IMR-90 (cell line): ENCODE measurements around the gene C10orf90. TPM values are rescaled to one million over a fixed set of nuclear protein-coding genes. Genes with fewer than 3 reads are reported as not detected.

Experiments
- ATAC-seq: fragments of 200-7000 bp; cut with Tn5 transposase; 2 replicates; pipeline ENCODE4 v1.9.1; 2020; ENCODE audit warnings: low read depth, mild to moderate bottlenecking, moderate library complexity
- BruUV-seq: library from RNA; stranded (reverse); fragments of 400-500 nt; replicated peaks from 2 replicates; lab custom pipeline; 2021; lab: Mats Ljungman, UMichigan
- CTCF ChIA-PET: fragments of 300-600 bp; formaldehyde crosslinking; extraction: SDS; loops from one replicate; lab custom pipeline; 2021; ENCODE audit warnings: antibody characterized with exemption; lab: Yijun Ruan, JAX
- POLR2A ChIA-PET: fragments of 300-600 bp; sonication (Branson Sonifier 250); formaldehyde crosslinking; loops from one replicate; lab custom pipeline; 2022; ENCODE audit warnings: antibody characterized with exemption; ENCODE audit not compliant: unreplicated experiment; lab: Charles Lee
- DNase-seq: peaks from one replicate; pipeline ENCODE4 v3.0.0; 2013
- H2AFZ ChIP-seq: replicated peaks from 2 replicates; pipeline ENCODE3; 2013; ENCODE audit warnings: low read length, mild to moderate bottlenecking; ENCODE audit not compliant: poor library complexity
- H2AK5ac ChIP-seq: 2 replicates; pipeline ENCODE4 v1.6.1; 2013; ENCODE audit warnings: low read depth, low read length, inconsistent platforms
- H2AK9ac ChIP-seq: replicated peaks from 2 replicates; pipeline ENCODE3; 2013; ENCODE audit warnings: mild to moderate bottlenecking, low read depth, low read length, moderate library complexity; ENCODE audit not compliant: poor library complexity
- H2BK120ac ChIP-seq: 2 replicates; pipeline ENCODE4 v1.6.1; 2013; ENCODE audit warnings: low read depth, low read length, inconsistent platforms
- H2BK15ac ChIP-seq: 3 replicates; pipeline ENCODE4 v1.6.1; 2013; ENCODE audit warnings: low read depth, low read length, inconsistent platforms
- H2BK20ac ChIP-seq: 2 replicates; pipeline ENCODE4 v1.6.1; 2013; ENCODE audit warnings: low read depth, mild to moderate bottlenecking, inconsistent platforms, low read length, moderate library complexity
- H2BK5ac ChIP-seq: 2 replicates; pipeline ENCODE4 v1.6.1; 2013; ENCODE audit warnings: mild to moderate bottlenecking, low read depth, low read length, inconsistent platforms; ENCODE audit not compliant: poor library complexity, severe bottlenecking
- H3K14ac ChIP-seq: replicated peaks from 2 replicates; pipeline ENCODE4 v1.6.1; 2013; ENCODE audit warnings: low read depth, low read length, inconsistent platforms
- H3K18ac ChIP-seq: 2 replicates; pipeline ENCODE4 v1.6.1; 2013; ENCODE audit warnings: low read depth, low read length, control low read depth
- H3K23ac ChIP-seq: 2 replicates; pipeline ENCODE4 v1.6.1; 2013; ENCODE audit warnings: low read depth, low read length, inconsistent platforms
- H3K27ac ChIP-seq: 2 replicates; pipeline ENCODE4 v1.5.1; 2013; ENCODE audit warnings: mild to moderate bottlenecking, control low read depth, low read length; ENCODE audit not compliant: insufficient read depth
- H3K27me3 ChIP-seq: 2 replicates; pipeline ENCODE4 v1.6.1; 2013; ENCODE audit warnings: low read length; ENCODE audit not compliant: control insufficient read depth, insufficient read depth
- H3K36me3 ChIP-seq: 2 replicates; pipeline ENCODE4 v1.6.1; 2013; ENCODE audit warnings: low read length, mixed read lengths; ENCODE audit not compliant: control insufficient read depth, insufficient read depth
- H3K4ac ChIP-seq: 2 replicates; pipeline ENCODE4 v1.6.1; 2013; ENCODE audit warnings: low read depth, low read length, inconsistent platforms
- H3K4me1 ChIP-seq: 2 replicates; pipeline ENCODE4 v1.6.1; 2013; ENCODE audit warnings: low read length, mixed read lengths; ENCODE audit not compliant: control insufficient read depth, insufficient read depth
- H3K4me2 ChIP-seq: 2 replicates; pipeline ENCODE4 v1.6.1; 2013; ENCODE audit warnings: low read depth, mild to moderate bottlenecking, control low read depth, low read length, moderate library complexity
- H3K4me3 ChIP-seq: 2 replicates; pipeline ENCODE4 v1.5.1; 2013; ENCODE audit warnings: low read depth, mild to moderate bottlenecking, control low read depth, low read length, moderate library complexity; ENCODE audit not compliant: insufficient read depth
- H3K56ac ChIP-seq: 2 replicates; pipeline ENCODE4 v1.6.1; 2013; ENCODE audit warnings: low read length, inconsistent platforms; ENCODE audit not compliant: insufficient read depth; ENCODE audit errors: extremely low read depth
- H3K79me1 ChIP-seq, 2 experiments: 2 replicates each; pipeline ENCODE4 v1.6.1; 2013; ENCODE audit warnings: low read length in 2 of 2, inconsistent platforms in 1 of 2, low read depth in 1 of 2
- H3K9ac ChIP-seq: 2 replicates; pipeline ENCODE4 v1.6.1; 2013; ENCODE audit warnings: low read depth, low read length, control low read depth
- H3K9me1 ChIP-seq: 2 replicates; pipeline ENCODE4 v1.6.1; 2013; ENCODE audit warnings: low read length, inconsistent platforms; ENCODE audit not compliant: insufficient read depth
- H3K9me3 ChIP-seq: 2 replicates; pipeline ENCODE4 v1.6.1; 2013; ENCODE audit warnings: low read length; ENCODE audit not compliant: control insufficient read depth, insufficient read depth
- H4K20me1 ChIP-seq: 2 replicates; pipeline ENCODE4 v1.6.1; 2013; ENCODE audit warnings: low read length, inconsistent platforms; ENCODE audit not compliant: insufficient read depth
- H4K5ac ChIP-seq: 2 replicates; pipeline ENCODE4 v1.6.1; 2013; ENCODE audit warnings: mild to moderate bottlenecking, low read depth, low read length, control low read depth
- H4K8ac ChIP-seq, 2 experiments: 2 replicates each; pipeline ENCODE4 v1.6.1; 2013; ENCODE audit warnings: low read depth in 2 of 2, low read length in 2 of 2, control low read depth in 1 of 2, inconsistent platforms in 1 of 2
- H4K91ac ChIP-seq: 2 replicates; pipeline ENCODE4 v1.6.1; 2013; ENCODE audit warnings: low read depth, low read length, inconsistent platforms; ENCODE audit not compliant: insufficient read depth
- BHLHE40 ChIP-seq: fragments of 150-350 bp; IDR thresholded peaks from 2 replicates; pipeline ENCODE4 v1.6.1; 2016; ENCODE audit warnings: mild to moderate bottlenecking, low read depth, low read length
- CHD1 ChIP-seq: IDR thresholded peaks from 2 replicates; pipeline ENCODE4 v1.6.1; 2012; ENCODE audit warnings: low read depth, low read length, improper control_type of control experiment
- ELK1 ChIP-seq: fragments of 150-350 bp; IDR thresholded peaks from 2 replicates; pipeline ENCODE4 v1.6.1; 2016; ENCODE audit warnings: low read depth, mild to moderate bottlenecking, low read length, moderate library complexity, borderline replicate concordance
- FOS ChIP-seq: fragments of 150-350 bp; IDR thresholded peaks from 2 replicates; pipeline ENCODE4 v1.6.1; 2016; ENCODE audit warnings: low read depth, low read length
- RAD21 ChIP-seq: IDR thresholded peaks from 2 replicates; pipeline ENCODE4 v1.6.1; 2012; ENCODE audit warnings: low read length, improper control_type of control experiment
- RFX5 ChIP-seq: IDR thresholded peaks from 2 replicates; pipeline ENCODE4 v1.8.0; 2012; ENCODE audit warnings: low read depth, mild to moderate bottlenecking, low read length, moderate library complexity
- SMC3 ChIP-seq: fragments of 150-350 bp; IDR thresholded peaks from 2 replicates; pipeline ENCODE4 v1.6.1; 2016; ENCODE audit warnings: low read depth, mild to moderate bottlenecking, antibody characterized with exemption, low read length, moderate library complexity
- USF2 ChIP-seq: fragments of 150-350 bp; IDR thresholded peaks from 2 replicates; pipeline ENCODE4 v1.6.1; 2017; ENCODE audit warnings: mild to moderate bottlenecking, antibody characterized with exemption, low read length, low read depth
- WGBS, 2 experiments: methylation state at CpG; one replicate each; pipeline versions ENCODE4 v1.1.5 to v1.1.7; 2013; ENCODE audit warnings: missing lambda C conversion rate in 2 of 2; ENCODE audit not compliant: insufficient read length in 1 of 2; ENCODE audit errors: extremely low coverage in 2 of 2; 5-methylcytosine and 5-hydroxymethylcytosine counted together
- dilution Hi-C: fragments of 300-500 bp; cut with HindIII; formaldehyde crosslinking; loops from one replicate; pipeline ENCODE4 v1.14.3; 2018; ENCODE audit warnings: low sequenced_read_pairs; ENCODE audit not compliant: unreplicated experiment
- in situ Hi-C: fragments of 300-500 bp; cut with MboI; formaldehyde crosslinking; loops from 3 replicates; pipeline ENCODE4 v1.14.3; 2019; ENCODE audit warnings: low sequenced_read_pairs, inconsistent platforms, mixed read lengths
- intact Hi-C: fragments of 100-400 bp; cut with micrococcal nuclease; formaldehyde crosslinking; loops from 2 replicates; pipeline ENCODE4 v1.10.0; 2022
- polyA plus RNA-seq, 3 experiments: library from polyadenylated mRNA; depleted of rRNA; stranded (reverse); fragments of >200 nt; gene quantifications; 2 replicates each; pipeline ENCODE4 v1.2.3, GENCODE V29; 2012; ENCODE audit warnings: low replicate concordance in 1 of 3
- total RNA-seq: library from RNA; depleted of rRNA; stranded (reverse); fragments of >200 nt; gene quantifications from 2 replicates; pipeline ENCODE4 v1.2.3, GENCODE V29; 2012

The C10orf90 gene
- total and polyA plus RNA-seq, 2 of the 4 experiments (the other 2 are of a cell fraction): 0.05 to 0.18 TPM

GRCh38 chr10:126463286-126463685, 207.2 kb downstream of the C10orf90 start:
- Histone ChIP-seq H3K79me1 (no peaks in the 10 kb centered on the region), H3K4ac (no peak overlapping the region), H3K56ac (no peak overlapping the region), H3K18ac (no peak overlapping the region), H3K23ac (no peak overlapping the region), H3K36me3 (no peaks in the 10 kb centered on the region), H3K4me1 (no peaks in the 10 kb centered on the region; the same call in 1 of the 2 replicates), H2AK5ac (no peak overlapping the region), H2BK15ac (no peak overlapping the region), H2BK120ac (no peak overlapping the region), H4K8ac (no peak overlapping the region), H2BK20ac (no peak overlapping the region), H3K14ac (no peak overlapping the region), H2BK5ac (no peak overlapping the region), H3K9me3 (no peaks in the 10 kb centered on the region), H3K4me3 (no peak overlapping the region), H3K27ac (no peak overlapping the region), H4K5ac (no peak overlapping the region), H3K9me1 (no peaks in the 10 kb centered on the region), H2AK9ac (no peak overlapping the region), H4K91ac (no peak overlapping the region), H3K4me2 (no peak overlapping the region), H3K27me3 (peaks cover 4% of the 10 kb centered on the region), H2AFZ (no peak overlapping the region), H4K20me1 (no peaks in the 10 kb centered on the region), H3K9ac (no peak overlapping the region)
- 85% methylated on average over 7 of the region's 11 CpGs; no CpG with 5 or more reads in 1 of the 2 experiments for WGBS, 2 experiments
- intact Hi-C loops (no loop called here), dilution Hi-C loops (no loop called here), in situ Hi-C loops (no loop called here)
- BruUV-seq: no TSS peak
- ChIA-PET CTCF (no interaction called here), POLR2A (no interaction called here)
- TF ChIP-seq RAD21 (no peak), RFX5 (no peak), CHD1 (no peak), SMC3 (no peak), BHLHE40 (no peak), USF2 (no peak), FOS (no peak), ELK1 (no peak)
- no peak for ATAC-seq
- DNase-seq: no peak
